ENCODE measurements around the gene SCGB1C1. TPM values are rescaled to one million over a fixed set of nuclear protein-coding genes. Genes with fewer than 3 reads are reported as not detected.
A peak's percentile ranks its signal among the peaks of the same experiment; 100 is the strongest.
"Not testable (repeated sequence)": the region's sequence is repeated elsewhere in the genome, so short reads cannot be mapped to it uniquely, and the experiment has no call there.

The SCGB1C1 gene
- not detected for total RNA-seq

GRCh38 chr11:192674-193128 lies at the start of gene SCGB1C1:
Gene SCGB1C1, plus strand, starts transcription at chr11:193078. Its CDS starts 22 bp downstream, at chr11:193100.
- H3K9me3 ChIP-seq; H3K4me1 ChIP-seq; intact Hi-C loops (cut with DNase I); H3K36me3 ChIP-seq (replicated peaks in 1 of 2; ENCODE audit: insufficient read depth in 1 of 2, low read depth in 2 of 2); DNase-seq; H3K4me3 ChIP-seq; H3K27ac ChIP-seq; H3K27me3 ChIP-seq: not testable (repeated sequence)
- peak; percentile 79 for ATAC-seq
- no CpG with 5 or more reads among the region's 11 CpGs for WGBS, 2 donors

DNA sequence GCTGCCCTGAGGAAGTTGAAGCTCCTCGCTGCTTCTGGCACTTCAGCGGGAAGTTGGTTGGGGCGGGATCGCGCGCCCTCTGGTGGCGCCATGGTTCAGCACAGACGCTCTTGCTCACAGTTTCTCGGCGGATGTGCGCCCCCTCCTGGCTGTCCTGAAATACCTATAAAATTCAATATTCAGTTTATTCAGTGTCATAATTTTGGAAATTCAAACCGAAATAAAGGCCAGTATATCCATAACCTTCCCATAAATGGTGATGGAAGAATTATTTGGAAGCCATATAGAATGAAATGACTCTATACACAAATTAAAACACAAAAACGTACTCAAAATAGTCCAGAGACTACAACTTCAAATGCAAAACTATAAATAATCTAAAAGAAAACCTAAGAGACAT lies 12.6 kb upstream of the SCGB1C1 start:
- H3K4me3 ChIP-seq; ATAC-seq; H3K27ac ChIP-seq; H3K36me3 ChIP-seq (replicated peaks in 1 of 2; ENCODE audit: insufficient read depth in 1 of 2, low read depth in 2 of 2); H3K9me3 ChIP-seq; DNase-seq; H3K27me3 ChIP-seq; intact Hi-C loops (cut with DNase I); H3K4me1 ChIP-seq: not testable (repeated sequence)
- WGBS, 2 donors: 0% methylated on average over 3 to 4 of the region's 13 CpGs

DNA sequence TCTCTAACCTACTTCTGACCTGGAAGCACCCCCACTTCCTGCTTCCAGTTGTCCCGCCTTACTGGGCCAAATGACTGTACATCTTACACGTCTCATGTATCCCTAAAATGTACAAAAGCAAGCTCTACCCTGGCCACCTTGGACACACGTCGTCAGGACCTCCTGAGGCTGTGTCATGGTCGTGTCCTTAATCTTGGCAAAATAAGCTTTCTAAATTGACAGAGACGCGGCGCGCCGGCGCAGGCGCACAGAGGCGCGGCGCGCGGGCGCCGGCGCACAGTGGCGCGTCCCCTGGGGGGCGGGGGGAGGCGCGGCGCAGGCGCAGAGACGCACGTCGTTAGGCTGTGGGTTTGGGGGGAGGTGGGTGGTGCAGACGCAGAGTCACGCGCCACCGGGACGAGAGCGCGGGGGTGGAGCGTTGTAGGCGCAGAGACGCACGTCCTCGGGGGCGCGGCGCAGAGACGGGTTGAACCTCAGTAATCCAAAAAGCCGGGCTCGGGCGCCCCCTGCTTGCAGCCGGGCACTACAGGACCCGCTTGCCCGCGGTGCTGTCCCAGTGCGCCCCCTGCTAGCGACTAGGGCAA lies 3.6 kb upstream of the SCGB1C1 start:
- H3K27me3 ChIP-seq; H3K9me3 ChIP-seq; intact Hi-C loops (cut with DNase I); H3K36me3 ChIP-seq (replicated peaks in 1 of 2; ENCODE audit: insufficient read depth in 1 of 2, low read depth in 2 of 2); H3K27ac ChIP-seq; H3K4me3 ChIP-seq; H3K4me1 ChIP-seq: not testable (repeated sequence)
- DNase-seq (peak in 1 of 4 donors; percentile 11), ATAC-seq (peak; percentile 2)
- 84% methylated on average over 40 of the region's 55 CpGs for WGBS, 2 donors

DNA sequence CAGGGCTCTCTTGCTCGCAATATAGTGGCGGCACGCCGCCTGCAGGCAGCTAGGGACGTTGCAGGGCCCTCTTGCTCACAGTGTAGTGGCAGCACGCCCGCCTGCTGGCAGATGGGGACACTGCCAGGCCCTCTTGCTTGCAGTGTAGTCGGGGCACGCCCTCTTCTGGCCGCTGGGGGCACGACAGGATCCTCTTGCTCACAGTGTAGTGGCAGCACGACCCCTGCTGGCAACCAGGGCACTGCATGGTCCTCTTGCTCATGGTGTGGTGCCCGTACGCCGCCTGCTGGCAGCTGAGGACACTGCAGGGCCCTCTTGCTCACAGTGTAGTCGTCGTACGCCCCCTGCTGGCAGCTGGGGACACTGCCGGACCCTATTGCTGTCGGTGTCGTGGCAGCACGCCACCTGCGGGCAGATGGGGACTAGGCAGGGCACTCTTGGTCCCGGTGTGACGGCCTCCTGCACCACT lies 3.0 kb upstream of the SCGB1C1 start:
- H3K9me3 ChIP-seq; intact Hi-C loops (cut with DNase I); H3K4me1 ChIP-seq; H3K4me3 ChIP-seq; H3K27me3 ChIP-seq; H3K36me3 ChIP-seq (replicated peaks in 1 of 2; ENCODE audit: insufficient read depth in 1 of 2, low read depth in 2 of 2); H3K27ac ChIP-seq: not testable (repeated sequence)
- DNase-seq (peak; percentile 35 to 53 (median 37)), ATAC-seq (peak; percentile 49)
- TF ChIP-seq, protein P1, sequence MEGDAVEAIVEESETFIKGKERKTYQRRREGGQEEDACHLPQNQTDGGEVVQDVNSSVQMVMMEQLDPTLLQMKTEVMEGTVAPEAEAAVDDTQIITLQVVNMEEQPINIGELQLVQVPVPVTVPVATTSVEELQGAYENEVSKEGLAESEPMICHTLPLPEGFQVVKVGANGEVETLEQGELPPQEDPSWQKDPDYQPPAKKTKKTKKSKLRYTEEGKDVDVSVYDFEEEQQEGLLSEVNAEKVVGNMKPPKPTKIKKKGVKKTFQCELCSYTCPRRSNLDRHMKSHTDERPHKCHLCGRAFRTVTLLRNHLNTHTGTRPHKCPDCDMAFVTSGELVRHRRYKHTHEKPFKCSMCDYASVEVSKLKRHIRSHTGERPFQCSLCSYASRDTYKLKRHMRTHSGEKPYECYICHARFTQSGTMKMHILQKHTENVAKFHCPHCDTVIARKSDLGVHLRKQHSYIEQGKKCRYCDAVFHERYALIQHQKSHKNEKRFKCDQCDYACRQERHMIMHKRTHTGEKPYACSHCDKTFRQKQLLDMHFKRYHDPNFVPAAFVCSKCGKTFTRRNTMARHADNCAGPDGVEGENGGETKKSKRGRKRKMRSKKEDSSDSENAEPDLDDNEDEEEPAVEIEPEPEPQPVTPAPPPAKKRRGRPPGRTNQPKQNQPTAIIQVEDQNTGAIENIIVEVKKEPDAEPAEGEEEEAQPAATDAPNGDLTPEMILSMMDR (IDR thresholded peaks at IDR 0.05): peak in 1 of 7 experiments; percentile 21
- 42% methylated on average over 7 of the region's 25 CpGs; no CpG with 5 or more reads in 1 of the 2 donors for WGBS, 2 donors

- intact Hi-C loops (cut with DNase I); H3K9me3 ChIP-seq; H3K36me3 ChIP-seq (replicated peaks in 1 of 2; ENCODE audit: insufficient read depth in 1 of 2, low read depth in 2 of 2); H3K27ac ChIP-seq; H3K4me1 ChIP-seq; H3K4me3 ChIP-seq; H3K27me3 ChIP-seq; ATAC-seq: not testable (repeated sequence)
- peak in 1 of 4 donors; percentile 10 for DNase-seq
- 52 to 62% methylated on average over 5 of the region's 5 CpGs for WGBS, 2 donors
These were observed 2.3 kb upstream of the SCGB1C1 start for GRCh38 chr11:190546-190945.

- 57 to 80% methylated on average over 1 to 3 of the region's 8 CpGs for WGBS, 2 donors
- intact Hi-C loops (cut with DNase I): not testable (repeated sequence)
These were observed 1.1 kb upstream of the SCGB1C1 start for GRCh38 chr11:191490-192478.

DNA sequence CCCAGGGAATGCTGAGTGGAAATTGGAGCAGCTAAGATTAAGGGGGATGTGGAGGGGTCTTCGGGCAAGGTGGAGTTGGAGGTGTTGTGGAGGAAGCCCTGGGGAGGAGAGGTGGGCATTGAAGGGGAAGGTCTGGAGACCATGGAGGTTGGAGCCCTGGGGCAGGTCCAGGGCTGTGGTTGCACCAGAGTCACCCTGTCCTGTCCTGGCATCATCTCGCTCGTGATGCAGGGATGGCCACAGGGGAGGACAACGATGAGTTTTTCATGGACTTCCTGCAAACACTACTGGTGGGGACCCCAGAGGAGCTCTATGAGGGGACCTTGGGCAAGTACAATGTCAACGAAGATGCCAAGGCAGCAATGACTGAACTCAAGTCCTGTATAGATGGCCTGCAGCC lies 603 bp downstream of the SCGB1C1 start:
- WGBS, 2 donors: 60 to 79% methylated on average over 4 to 5 of the region's 5 CpGs
- ATAC-seq; H3K36me3 ChIP-seq (replicated peaks in 1 of 2; ENCODE audit: insufficient read depth in 1 of 2, low read depth in 2 of 2); H3K4me1 ChIP-seq; H3K27ac ChIP-seq; H3K4me3 ChIP-seq; intact Hi-C loops (cut with DNase I); H3K27me3 ChIP-seq; H3K9me3 ChIP-seq: not testable (repeated sequence)
- peak in 1 of 4 donors; percentile 12 for DNase-seq

More at GRCh38 chr11:191490-192478, 1.1 kb upstream of the SCGB1C1 start:
- not testable (repeated sequence) for H3K27ac ChIP-seq; H3K4me3 ChIP-seq; H3K9me3 ChIP-seq; H3K27me3 ChIP-seq; H3K4me1 ChIP-seq; H3K36me3 ChIP-seq (replicated peaks in 1 of 2; ENCODE audit: insufficient read depth in 1 of 2, low read depth in 2 of 2)
- peak; percentile 57 for ATAC-seq
- DNase-seq: peak in 3 of 4 donors; percentile 11 to 83 (median 30)
- TF ChIP-seq, protein P1 (IDR thresholded peaks at IDR 0.05): peak in 4 of 7 experiments; percentile 25 to 47 (median 36)
